Osteocyte (in vitro differentiated cells): ENCODE measurements around the gene FNBP1L. TPM values are rescaled to one million over a fixed set of nuclear protein-coding genes. Genes with fewer than 3 reads are reported as not detected.

Experiments
- DNase-seq: peaks from one replicate; pipeline ENCODE4 v3.0.0; 2021; ENCODE audit warnings: mixed read lengths; ENCODE audit not compliant: unreplicated experiment; ENCODE audit errors: extremely low spot score
- H3K27ac Mint-ChIP-seq: one replicate; pipeline ENCODE4 v1.8.0; 2021; ENCODE audit warnings: mild to moderate bottlenecking, mixed read lengths; ENCODE audit not compliant: unreplicated experiment
- H3K27me3 Mint-ChIP-seq: one replicate; pipeline ENCODE4 v1.8.0; 2021; ENCODE audit warnings: mixed read lengths; ENCODE audit not compliant: unreplicated experiment
- H3K36me3 Mint-ChIP-seq: one replicate; pipeline ENCODE4 v1.8.0; 2021; ENCODE audit warnings: mixed read lengths; ENCODE audit not compliant: unreplicated experiment
- H3K4me1 Mint-ChIP-seq: one replicate; pipeline ENCODE4 v1.8.0; 2021; ENCODE audit warnings: mixed read lengths; ENCODE audit not compliant: unreplicated experiment
- H3K4me3 Mint-ChIP-seq: one replicate; pipeline ENCODE4 v1.8.0; 2021; ENCODE audit warnings: mild to moderate bottlenecking, moderate library complexity, mixed read lengths; ENCODE audit not compliant: unreplicated experiment
- H3K9me3 Mint-ChIP-seq: one replicate; pipeline ENCODE4 v1.8.0; 2021; ENCODE audit warnings: mixed read lengths; ENCODE audit not compliant: unreplicated experiment
- CTCF ChIP-seq: fragments of 200-600 bp; sonication (generic); IDR thresholded peaks from 2 replicates; pipeline ENCODE4 v1.5.0; 2021; ENCODE audit warnings: antibody characterized with exemption, mild to moderate bottlenecking, moderate library complexity
- total RNA-seq: library from RNA; stranded (reverse); gene quantifications from 2 replicates; pipeline ENCODE4 v1.2.1, GENCODE V29; 2021

The FNBP1L gene
- total RNA-seq, 1 donor from 2014 or later, result 63.3 TPM

- H3K27me3 Mint-ChIP-seq, result no peaks in the 10 kb centered on the region
- H3K36me3 Mint-ChIP-seq, result peaks cover 16% of the 10 kb centered on the region
- H3K4me3 Mint-ChIP-seq, result no peak overlapping the region
- DNase-seq, result no peak
- no peak for TF ChIP-seq CTCF
- H3K9me3 Mint-ChIP-seq, result no peaks in the 10 kb centered on the region
- H3K27ac Mint-ChIP-seq, result no peak overlapping the region
- peaks cover 8% of the 10 kb centered on the region for H3K4me1 Mint-ChIP-seq
Measured at GRCh38 chr1:93501399-93501798, 53.5 kb downstream of the FNBP1L start.

- H3K4me1 Mint-ChIP-seq, result peaks cover 8% of the 10 kb centered on the region
- TF ChIP-seq CTCF, result no peak
- H3K27ac Mint-ChIP-seq, result no peak overlapping the region
- H3K36me3 Mint-ChIP-seq, result peaks cover 16% of the 10 kb centered on the region
- no peaks in the 10 kb centered on the region for H3K27me3 Mint-ChIP-seq
- no peaks in the 10 kb centered on the region for H3K9me3 Mint-ChIP-seq
- DNase-seq, result no peak
- H3K4me3 Mint-ChIP-seq, result no peak overlapping the region
Measured at GRCh38 chr1:93501829-93502369, 54.0 kb downstream of the FNBP1L start.

- Mint-ChIP-seq H3K9me3 (no peaks in the 10 kb centered on the region), H3K36me3 (peaks cover 18% of the 10 kb centered on the region), H3K4me3 (no peak overlapping the region), H3K27ac (no peak overlapping the region), H3K4me1 (peaks cover 8% of the 10 kb centered on the region), H3K27me3 (no peaks in the 10 kb centered on the region)
- no peak for TF ChIP-seq CTCF
- no peak for DNase-seq
Measured at GRCh38 chr1:93502571-93502970, 54.7 kb downstream of the FNBP1L start.

- no peaks in the 10 kb centered on the region for H3K9me3 Mint-ChIP-seq
- peaks cover 7% of the 10 kb centered on the region for H3K4me1 Mint-ChIP-seq
- no peak overlapping the region for H3K27ac Mint-ChIP-seq
- no peak for TF ChIP-seq CTCF
- no peak overlapping the region for H3K4me3 Mint-ChIP-seq
- DNase-seq, result no peak
- H3K36me3 Mint-ChIP-seq, result peaks cover 18% of the 10 kb centered on the region
- H3K27me3 Mint-ChIP-seq, result no peaks in the 10 kb centered on the region
Measured at GRCh38 chr1:93503163-93503562, 55.2 kb downstream of the FNBP1L start.

- Mint-ChIP-seq H3K27me3 (no peaks in the 10 kb centered on the region), H3K4me1 (peaks cover 2% of the 10 kb centered on the region), H3K9me3 (no peaks in the 10 kb centered on the region), H3K36me3 (peaks cover 18% of the 10 kb centered on the region), H3K4me3 (no peak overlapping the region), H3K27ac (no peak overlapping the region)
- no peak for TF ChIP-seq CTCF
- no peak for DNase-seq
Measured at GRCh38 chr1:93503816-93504215, 55.9 kb downstream of the FNBP1L start.
